ENCODE results near the gene NFKBIB. TPM values are rescaled to one million over a fixed set of nuclear protein-coding genes. Genes with fewer than 3 reads are reported as not detected.

Gene NFKBIB
- total and polyA plus RNA-seq, 2 of the 13 experiments (the other 11 are each of a cell fraction or from before 2014, with no cell fraction given) = 8.6 to 14.9 TPM

GRCh38 chr19:38930776-38931520 is 31.2 kb downstream of the NFKBIB start, which contains the start of gene MRPS12 (continued):
- no peak for TF ChIP-seq SNRNP70 (IDR thresholded peaks at IDR 0.05; ENCODE audit: low read depth, low read length)
- peak; percentile 64 for TF ChIP-seq GABPA (IDR thresholded peaks at IDR 0.05; ENCODE audit: low read depth, low read length)
- TF ChIP-seq GABPA (CRISPR knock-in tag; IDR thresholded peaks at IDR 0.05; ENCODE audit: low read depth) = peak; percentile 88
- TF ChIP-seq ELK4 (CRISPR knock-in tag; IDR thresholded peaks at IDR 0.05; ENCODE audit: borderline replicate concordance) = no peak
- no peak for TF ChIP-seq ZFAT (CRISPR knock-in tag; conservative IDR thresholded peaks at IDR 0.05)
- TF ChIP-seq TFAP4 (IDR thresholded peaks at IDR 0.05; ENCODE audit: borderline replicate concordance, low read depth) = no peak
- TF ChIP-seq PTBP1 (IDR thresholded peaks at IDR 0.05; ENCODE audit: low read depth, low read length, poor library complexity, severe bottlenecking) = no peak
- TF ChIP-seq ZNF30 (CRISPR knock-in tag; IDR thresholded peaks at IDR 0.05) = no peak
- TF ChIP-seq GATAD1 (CRISPR knock-in tag; IDR thresholded peaks at IDR 0.05) = peak; percentile 66
- TF ChIP-seq ZSCAN21 (CRISPR knock-in tag; IDR thresholded peaks at IDR 0.05; ENCODE audit: borderline replicate concordance) = peak; percentile 15
- TF ChIP-seq ZNF720 (CRISPR knock-in tag; IDR thresholded peaks at IDR 0.05) = no peak
- TF ChIP-seq ZFP91 (CRISPR knock-in tag; IDR thresholded peaks at IDR 0.05; ENCODE audit: borderline replicate concordance) = peak; percentile 46; the same call in 1 of the 2 replicates
- TF ChIP-seq ZNF646 (CRISPR knock-in tag; IDR thresholded peaks at IDR 0.05) = no peak
- TF ChIP-seq ZNF556 (CRISPR knock-in tag; IDR thresholded peaks at IDR 0.05; ENCODE audit: borderline replicate concordance) = no peak
- TF ChIP-seq RARA (CRISPR knock-in tag; IDR thresholded peaks at IDR 0.05) = peak; percentile 36; the same call in 1 of the 2 replicates
- TF ChIP-seq ZNF180 (CRISPR knock-in tag; IDR thresholded peaks at IDR 0.05; ENCODE audit: borderline replicate concordance, low read depth) = no peak
- TF ChIP-seq SMAD3 (CRISPR knock-in tag; IDR thresholded peaks at IDR 0.05) = peak; percentile 14; the same call in 1 of the 2 replicates
- TF ChIP-seq ZSCAN9 (CRISPR knock-in tag; IDR thresholded peaks at IDR 0.05; ENCODE audit: borderline replicate concordance) = no peak
- no peak for TF ChIP-seq NFIB (CRISPR knock-in tag; IDR thresholded peaks at IDR 0.05; ENCODE audit: borderline replicate concordance)
- TF ChIP-seq PCBP1 (IDR thresholded peaks at IDR 0.05; ENCODE audit: borderline replicate concordance, low read depth, low read length) = no peak
